NCI-H2196 treated with DMSO at 0.1 percent for 48 hours (cell line): ENCODE measurements around the gene ALB.

Experiments used
- DNase-seq: peaks from one replicate; lab custom pipeline; 2025; ENCODE audit not compliant: unreplicated experiment; lab: John Stamatoyannopoulos, UW

Gene ALB

DNA sequence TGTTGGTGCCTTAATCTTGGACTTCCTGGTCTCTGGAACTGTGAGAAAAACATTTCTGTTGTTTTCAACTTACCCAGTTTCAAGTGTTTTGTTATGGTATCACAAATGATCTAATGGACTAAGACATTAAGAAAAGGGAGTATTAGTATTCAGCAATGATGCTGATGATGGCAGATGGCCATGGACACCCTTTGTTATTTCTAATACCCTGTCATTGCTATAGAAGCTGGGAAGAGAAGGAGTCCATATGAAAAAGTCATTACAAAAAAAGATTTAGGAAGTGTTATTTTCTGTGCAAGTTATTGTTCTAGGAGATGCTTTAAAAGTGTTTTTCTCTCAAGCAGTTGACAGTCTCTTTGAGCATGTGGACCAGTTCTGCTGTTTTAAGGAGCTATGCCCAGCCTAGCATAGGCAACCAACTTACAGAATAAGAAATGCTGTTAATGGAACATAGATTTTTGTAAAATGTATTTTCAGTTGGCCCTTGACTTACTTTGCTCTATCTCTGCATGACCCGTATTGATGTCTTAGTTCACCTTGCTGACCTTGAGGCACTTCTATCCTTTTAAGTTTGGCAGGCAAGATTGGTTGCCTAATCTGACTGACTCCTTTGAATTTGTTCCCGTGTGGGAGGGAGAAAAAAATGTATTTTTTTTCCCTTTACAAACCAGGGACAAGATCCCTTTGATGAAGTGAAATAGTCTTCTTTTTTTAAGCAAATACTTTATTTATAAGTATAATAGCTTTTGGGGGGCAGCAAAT lies 25.9 kb downstream of the ALB start:
- no peak for DNase-seq

DNA sequence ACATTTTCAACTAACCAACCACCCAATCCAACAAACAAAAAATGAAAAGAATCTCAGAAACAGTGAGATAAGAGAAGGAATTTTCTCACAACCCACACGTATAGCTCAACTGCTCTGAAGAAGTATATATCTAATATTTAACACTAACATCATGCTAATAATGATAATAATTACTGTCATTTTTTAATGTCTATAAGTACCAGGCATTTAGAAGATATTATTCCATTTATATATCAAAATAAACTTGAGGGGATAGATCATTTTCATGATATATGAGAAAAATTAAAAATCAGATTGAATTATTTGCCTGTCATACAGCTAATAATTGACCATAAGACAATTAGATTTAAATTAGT lies 27.7 kb downstream of the ALB start:
- no peak for DNase-seq

DNA sequence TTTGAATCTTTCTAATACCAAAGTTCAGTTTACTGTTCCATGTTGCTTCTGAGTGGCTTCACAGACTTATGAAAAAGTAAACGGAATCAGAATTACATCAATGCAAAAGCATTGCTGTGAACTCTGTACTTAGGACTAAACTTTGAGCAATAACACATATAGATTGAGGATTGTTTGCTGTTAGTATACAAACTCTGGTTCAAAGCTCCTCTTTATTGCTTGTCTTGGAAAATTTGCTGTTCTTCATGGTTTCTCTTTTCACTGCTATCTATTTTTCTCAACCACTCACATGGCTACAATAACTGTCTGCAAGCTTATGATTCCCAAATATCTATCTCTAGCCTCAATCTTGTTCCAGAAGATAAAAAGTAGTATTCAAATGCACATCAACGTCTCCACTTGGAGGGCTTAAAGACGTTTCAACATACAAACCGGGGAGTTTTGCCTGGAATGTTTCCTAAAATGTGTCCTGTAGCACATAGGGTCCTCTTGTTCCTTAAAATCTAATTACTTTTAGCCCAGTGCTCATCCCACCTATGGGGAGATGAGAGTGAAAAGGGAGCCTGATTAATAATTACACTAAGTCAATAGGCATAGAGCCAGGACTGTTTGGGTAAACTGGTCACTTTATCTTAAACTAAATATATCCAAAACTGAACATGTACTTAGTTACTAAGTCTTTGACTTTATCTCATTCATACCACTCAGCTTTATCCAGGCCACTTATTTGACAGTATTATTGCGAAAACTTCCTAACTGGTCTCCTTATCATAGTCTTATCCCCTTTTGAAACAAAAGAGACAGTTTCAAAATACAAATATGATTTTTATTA lies 28.3 kb downstream of the ALB start:
- DNase-seq: no peak

DNA sequence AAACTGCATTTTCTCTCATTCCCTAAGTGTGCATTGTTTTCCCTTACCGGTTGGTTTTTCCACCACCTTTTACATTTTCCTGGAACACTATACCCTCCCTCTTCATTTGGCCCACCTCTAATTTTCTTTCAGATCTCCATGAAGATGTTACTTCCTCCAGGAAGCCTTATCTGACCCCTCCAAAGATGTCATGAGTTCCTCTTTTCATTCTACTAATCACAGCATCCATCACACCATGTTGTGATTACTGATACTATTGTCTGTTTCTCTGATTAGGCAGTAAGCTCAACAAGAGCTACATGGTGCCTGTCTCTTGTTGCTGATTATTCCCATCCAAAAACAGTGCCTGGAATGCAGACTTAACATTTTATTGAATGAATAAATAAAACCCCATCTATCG lies 29.1 kb downstream of the ALB start:
- DNase-seq: no peak

DNA sequence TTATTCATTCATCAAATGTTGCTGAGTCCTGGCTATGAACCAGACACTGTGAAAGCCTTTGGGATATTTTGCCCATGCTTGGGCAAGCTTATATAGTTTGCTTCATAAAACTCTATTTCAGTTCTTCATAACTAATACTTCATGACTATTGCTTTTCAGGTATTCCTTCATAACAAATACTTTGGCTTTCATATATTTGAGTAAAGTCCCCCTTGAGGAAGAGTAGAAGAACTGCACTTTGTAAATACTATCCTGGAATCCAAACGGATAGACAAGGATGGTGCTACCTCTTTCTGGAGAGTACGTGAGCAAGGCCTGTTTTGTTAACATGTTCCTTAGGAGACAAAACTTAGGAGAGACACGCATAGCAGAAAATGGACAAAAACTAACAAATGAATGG lies 30.2 kb downstream of the ALB start:
- DNase-seq: no peak

DNA sequence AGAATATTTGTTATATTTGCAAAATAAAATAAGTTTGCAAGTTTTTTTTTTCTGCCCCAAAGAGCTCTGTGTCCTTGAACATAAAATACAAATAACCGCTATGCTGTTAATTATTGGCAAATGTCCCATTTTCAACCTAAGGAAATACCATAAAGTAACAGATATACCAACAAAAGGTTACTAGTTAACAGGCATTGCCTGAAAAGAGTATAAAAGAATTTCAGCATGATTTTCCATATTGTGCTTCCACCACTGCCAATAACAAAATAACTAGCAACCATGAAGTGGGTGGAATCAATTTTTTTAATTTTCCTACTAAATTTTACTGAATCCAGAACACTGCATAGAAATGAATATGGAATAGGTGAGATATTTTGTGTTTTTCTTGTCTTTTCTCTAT lies 31.9 kb downstream of the ALB start, which contains the start of gene AFP:
AFP (plus strand) TSS at position 238 of the 400 bp plus-strand sequence; CDS start at position 280, 42 bp downstream.
- DNase-seq: no peak

DNA sequence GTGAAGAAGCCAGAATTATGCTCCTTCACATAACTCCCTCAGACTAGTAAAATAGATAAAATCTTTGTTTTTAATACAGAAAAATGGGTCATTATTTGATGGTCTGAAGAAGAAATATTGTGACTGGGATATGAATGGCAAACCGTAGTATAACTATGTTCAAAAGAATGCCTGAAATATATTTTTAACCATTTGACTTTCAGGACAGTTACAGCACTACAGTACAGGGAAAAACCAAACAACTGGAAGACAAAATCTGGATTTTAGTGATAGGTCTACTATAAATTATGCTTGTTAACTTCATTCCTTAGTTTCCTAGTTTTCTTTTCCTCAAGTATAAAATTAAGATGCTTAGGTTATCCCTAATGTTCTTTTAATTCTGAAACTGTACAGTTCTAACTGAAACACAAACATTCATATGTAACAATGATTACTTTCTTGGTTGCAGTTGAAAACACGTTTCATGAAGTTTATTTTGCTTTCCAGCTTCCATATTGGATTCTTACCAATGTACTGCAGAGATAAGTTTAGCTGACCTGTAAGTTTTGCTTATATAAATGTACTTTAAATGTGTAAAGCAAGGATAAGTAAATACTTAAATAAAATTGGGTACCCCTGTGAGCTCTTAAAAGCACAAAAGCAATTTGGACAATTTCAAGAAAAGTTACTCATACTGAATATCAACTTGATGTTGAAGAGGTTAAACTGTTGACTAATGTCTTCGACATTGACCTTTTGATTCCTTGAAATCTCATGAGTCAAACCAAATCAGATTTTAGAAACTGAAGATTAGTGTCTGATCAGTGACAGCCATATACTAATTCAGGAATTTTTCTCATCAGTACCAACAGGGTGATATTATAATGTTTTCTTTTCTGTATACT lies 32.8 kb downstream of the ALB start:
- DNase-seq: no peak

DNA sequence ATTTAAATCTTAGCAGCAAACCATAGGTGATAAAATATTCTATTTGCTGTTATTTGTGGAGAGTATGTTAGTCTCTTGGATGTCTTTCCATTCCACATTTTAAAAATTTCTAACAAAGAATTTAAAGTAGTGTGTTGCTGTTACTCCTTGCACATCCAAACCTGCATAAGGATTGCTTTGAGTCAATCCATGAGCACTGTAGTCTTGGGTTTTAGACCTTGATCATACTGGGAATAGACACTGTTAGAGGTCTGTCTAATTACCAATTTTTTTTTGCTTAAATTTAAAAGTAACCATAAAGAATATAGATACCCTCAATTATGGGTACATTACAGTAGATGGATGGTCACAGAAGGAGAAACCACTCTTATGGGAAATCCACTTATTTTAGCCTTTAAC lies 33.5 kb downstream of the ALB start:
- DNase-seq: no peak

DNA sequence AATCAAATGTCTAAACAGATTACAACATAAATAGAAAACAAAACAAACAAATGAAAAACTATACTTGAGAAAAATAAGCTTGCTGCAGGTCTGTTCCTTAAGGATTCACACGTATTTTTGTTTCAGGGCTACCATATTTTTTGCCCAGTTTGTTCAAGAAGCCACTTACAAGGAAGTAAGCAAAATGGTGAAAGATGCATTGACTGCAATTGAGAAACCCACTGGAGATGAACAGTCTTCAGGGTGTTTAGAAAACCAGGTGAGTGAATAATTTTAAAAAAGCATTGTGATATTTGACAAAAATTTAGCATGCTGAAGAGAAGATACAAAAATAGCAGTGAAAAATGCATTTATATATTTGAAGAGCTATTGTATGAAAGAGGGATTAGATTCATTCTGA lies 34.0 kb downstream of the ALB start:
- DNase-seq: no peak

DNA sequence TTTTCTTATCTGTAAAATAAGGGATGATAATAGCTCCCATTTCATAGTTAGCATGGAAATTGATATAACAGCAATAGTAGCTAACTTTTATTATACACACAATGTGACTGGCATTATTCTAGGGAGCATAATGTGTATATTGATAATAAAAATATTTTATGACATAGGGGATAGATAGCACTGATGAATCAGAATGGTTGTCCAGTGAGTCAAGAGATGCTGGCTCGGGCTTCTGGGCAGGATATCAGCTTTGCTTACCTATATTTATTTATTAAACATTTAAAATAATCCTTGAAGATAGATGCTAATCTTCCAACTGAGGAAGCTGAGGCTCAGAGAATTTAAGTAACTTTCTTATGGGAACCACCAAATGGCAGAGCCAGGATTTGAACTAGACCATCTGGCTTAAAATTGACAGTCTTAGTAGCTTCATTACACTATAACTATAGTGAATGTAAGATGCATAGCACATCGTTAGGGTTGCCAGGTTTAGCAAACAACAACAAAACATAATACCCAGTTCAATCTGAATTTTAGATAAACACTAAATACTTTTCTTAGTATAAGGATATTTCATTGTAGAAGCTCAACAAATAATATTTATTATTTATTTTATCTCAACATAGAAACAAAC lies 34.6 kb downstream of the ALB start:
- no peak for DNase-seq

DNA sequence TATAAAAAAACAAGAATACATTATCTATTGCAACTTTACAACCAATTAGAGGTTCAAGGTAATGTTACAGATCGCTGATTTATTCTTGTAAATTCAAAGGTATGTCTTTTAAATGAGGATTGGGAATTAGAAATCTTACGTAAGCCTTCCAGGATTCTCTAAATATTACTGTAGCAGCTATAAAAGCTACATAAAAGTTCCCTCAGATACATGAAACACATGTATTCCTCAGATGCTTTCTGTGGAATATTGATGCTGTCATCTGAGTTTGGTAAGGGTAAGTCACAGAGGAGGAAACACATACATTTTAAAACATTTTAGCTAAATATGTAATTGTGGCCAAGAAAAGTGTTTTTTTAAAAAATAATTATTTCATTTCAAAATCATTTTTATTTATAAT lies 35.4 kb downstream of the ALB start:
- no peak for DNase-seq

DNA sequence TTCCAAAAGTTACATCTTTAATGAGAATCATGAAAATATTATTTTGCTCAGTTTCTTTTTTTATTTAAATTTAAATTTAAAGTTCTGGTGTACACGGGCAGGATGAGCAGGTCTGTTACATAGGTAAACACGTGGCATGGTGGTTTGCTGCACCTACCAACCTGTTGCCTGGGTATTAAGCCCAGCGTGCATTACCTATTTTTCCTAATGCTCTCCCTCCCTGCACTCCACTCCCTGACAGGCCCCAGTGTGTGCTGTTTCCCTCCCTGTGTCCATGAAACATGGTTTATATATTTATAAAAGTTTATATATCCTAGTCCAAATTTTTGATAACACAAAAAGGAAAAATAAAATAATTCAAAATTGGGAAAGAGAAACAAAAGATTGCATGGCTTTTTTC lies 35.9 kb downstream of the ALB start:
- no peak for DNase-seq

DNA sequence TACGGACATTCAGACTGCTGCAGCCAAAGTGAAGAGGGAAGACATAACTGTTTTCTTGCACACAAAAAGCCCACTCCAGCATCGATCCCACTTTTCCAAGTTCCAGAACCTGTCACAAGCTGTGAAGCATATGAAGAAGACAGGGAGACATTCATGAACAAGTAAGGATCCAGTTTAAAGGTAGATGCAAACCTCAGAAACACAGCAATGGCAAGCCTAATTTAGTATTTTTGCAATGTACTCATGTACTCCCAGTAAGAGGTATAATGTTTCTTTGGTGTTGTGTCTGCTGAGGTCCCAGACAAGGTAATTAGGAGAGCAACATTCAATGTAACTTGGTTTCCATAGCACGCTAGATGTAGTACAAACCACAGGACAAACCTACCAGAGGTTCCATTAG lies 36.6 kb downstream of the ALB start:
- DNase-seq: no peak

DNA sequence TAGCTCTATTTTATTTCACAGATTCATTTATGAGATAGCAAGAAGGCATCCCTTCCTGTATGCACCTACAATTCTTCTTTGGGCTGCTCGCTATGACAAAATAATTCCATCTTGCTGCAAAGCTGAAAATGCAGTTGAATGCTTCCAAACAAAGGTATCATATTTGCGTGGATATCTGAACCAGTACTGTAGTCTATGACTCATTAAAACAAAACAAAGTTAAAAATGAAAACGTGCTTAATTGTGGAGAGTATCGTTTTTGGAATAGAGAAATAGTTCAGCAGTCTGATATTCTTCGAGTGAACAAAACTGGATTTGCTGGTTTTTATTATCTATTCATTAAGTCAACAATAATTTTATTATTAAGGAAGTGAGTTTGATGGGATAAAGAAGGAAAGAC lies 38.2 kb downstream of the ALB start:
- no peak for DNase-seq

DNA sequence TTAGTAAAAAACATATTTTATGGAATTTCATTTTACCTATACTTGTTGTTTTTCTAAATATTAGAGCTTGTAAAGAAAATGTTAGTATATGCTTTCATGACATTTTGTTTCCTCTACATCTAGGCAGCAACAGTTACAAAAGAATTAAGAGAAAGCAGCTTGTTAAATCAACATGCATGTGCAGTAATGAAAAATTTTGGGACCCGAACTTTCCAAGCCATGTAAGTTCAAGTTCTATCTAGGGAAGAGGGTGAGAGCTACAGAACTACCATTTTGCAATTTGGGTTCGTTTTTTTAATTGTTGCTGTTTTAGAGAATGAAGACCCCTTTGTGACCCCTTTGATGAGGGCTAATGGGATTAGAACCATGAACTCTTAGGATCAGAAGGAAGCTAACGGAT lies 39.1 kb downstream of the ALB start:
- no peak for DNase-seq

DNA sequence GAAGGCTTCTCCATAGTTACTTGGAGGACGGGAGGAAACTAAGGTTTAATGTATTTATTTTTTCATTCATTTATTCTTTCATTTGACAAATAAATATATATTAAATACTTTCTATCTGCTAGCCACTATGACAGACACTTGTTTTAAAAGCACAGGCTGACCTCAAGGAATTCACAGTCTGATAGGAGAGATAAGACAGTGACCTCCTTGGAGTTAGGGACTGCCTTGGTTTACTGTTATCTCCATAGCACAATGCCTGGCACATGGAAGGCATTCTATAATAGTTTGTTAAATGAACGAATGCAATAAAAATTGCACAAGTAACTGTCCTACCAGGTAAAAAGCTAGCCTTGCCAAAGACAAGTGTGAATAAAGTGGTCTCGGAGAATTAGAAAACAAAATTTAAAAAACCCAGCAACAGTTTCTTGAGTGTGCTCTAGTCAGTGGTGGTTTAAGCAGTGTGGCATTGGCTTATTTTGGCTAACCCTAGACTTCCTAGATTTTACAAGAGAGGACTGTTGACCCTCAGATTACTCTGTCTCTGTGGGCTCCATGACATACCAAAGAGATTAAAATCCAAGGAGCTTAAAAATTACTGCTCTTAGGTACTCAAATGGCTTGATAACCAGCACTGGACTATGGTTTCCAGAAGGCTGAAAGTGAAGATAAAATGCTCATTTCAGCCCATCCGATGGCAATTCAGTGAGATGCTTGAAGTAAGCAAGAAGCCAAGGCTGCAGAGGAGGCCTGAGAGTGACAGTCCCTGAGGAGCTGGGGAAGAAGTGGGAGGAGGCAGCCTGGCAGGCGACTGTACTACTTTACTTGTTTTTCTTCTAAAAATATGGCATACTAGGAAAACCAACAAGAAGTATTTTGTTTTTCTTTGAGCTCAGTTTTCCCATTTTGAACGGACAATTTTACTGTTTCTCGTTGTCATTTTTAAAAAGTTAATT lies 41.6 kb downstream of the ALB start:
- DNase-seq: no peak

DNA sequence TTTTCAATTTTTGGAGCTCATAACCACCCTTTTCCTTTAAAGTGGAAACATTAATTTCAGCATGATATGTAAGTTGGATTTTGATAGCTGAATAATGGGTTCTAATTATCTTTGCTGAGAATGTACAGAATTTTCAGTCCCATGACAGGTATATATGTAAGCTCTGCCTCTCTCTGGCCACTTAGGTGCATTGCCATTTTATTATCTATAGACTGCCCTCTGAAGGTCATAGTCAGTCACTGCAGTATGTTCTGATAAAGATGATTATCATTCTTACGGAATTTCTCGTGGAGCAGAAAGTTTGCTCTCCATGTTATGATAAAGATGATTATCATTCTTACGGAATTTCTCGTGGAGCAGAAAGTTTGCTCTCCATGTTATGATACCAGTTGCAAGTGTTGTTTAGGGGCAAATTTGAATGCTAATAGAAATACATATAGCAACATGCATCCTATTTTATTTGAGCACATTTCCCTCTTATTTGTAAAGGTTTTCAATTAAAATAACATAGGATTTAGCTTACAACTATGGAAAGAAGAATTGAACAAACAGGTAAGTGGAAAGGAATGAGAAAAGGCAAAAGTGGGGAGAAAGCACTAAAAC lies 42.4 kb downstream of the ALB start:
- no peak for DNase-seq

DNA sequence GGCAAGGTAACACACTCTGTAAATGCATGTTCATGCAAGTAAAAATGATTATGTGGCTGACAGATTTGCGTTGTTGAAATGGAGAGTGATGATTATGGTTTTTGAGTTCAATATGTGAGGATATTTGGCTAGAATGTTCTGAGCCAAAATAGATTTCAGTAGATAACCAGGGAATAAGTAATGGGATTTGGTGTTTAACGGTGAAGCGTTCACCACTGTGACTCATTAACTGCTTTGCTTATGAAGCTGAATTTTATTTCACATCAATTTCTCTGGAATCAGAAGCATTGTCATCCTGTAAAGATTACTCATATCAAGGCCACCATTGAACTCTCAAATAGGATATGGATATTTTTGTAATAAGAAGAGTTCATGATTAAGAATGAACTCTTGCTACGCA lies 43.6 kb downstream of the ALB start:
- DNase-seq: no peak

DNA sequence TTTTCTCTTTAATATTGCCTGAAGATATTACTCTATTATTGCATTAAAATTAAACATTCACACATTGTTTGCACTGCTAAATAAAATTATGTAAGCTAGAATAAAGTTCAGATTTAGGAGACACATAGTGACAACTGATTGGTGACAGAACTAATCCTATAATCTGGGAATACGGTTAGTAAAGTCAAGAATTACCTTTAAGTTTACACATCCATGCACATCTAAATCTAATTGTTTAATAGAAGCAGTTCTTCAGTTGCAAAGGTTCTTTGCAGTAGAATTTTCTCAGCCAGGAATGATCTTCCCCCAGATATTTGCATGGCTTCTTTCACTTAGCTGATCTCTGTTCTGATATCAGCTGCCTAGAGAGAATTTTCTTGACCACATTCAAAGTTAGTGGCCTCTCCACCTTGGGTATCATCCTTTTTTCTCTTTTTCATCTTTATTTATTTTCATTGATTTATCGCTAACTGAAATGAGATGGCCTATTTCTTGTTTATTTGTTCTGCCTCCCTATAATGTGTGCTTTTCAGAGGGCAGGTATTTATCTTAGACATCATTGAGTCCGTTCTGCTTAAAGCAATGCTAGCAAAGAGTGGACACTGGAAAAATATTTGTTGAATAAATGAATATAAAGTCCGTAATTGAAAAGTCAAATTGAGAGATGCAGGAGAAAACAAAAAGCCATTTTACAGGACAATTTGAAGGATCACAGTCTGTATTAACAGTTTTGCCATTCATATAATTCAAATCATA lies 44.5 kb downstream of the ALB start:
- no peak for DNase-seq
